GM13976 (cell line): ENCODE data around the gene FKBP11.

ENCODE experiments used
- DNase-seq: peaks from one replicate; pipeline ENCODE4 v3.0.0; 2012; ENCODE audit warnings: low spot score
- CTCF ChIP-seq: IDR thresholded peaks from 2 replicates; pipeline ENCODE4 v1.5.1; 2012; ENCODE audit warnings: borderline replicate concordance, mild to moderate bottlenecking; ENCODE audit not compliant: insufficient read depth; ENCODE audit errors: extremely low read depth, missing control alignments, control extremely low read depth
- in situ Hi-C: fragments of 300-500 bp; cut with MboI; formaldehyde crosslinking; loops from one replicate; pipeline ENCODE4 v1.12.0; 2022; ENCODE audit warnings: low sequenced_read_pairs, mixed read lengths, inconsistent platforms; ENCODE audit not compliant: unreplicated experiment

The FKBP11 gene

GRCh38 chr12:48961801-48962200 lies 36.5 kb upstream of the FKBP11 start:
- no peak for DNase-seq
- in situ Hi-C loops, result no loop called here
- TF ChIP-seq CTCF, result no peak

- in situ Hi-C loops, result no loop called here
- TF ChIP-seq CTCF, result no peak
- no peak for DNase-seq
Measured at GRCh38 chr12:48961331-48961730, 36.0 kb upstream of the FKBP11 start.

- no peak for TF ChIP-seq CTCF
- in situ Hi-C loops, result no loop called here
- no peak for DNase-seq
Measured at GRCh38 chr12:48960834-48961233, 35.5 kb upstream of the FKBP11 start.

GRCh38 chr12:48958049-48958388 lies 32.7 kb upstream of the FKBP11 start:
- DNase-seq, result no peak
- in situ Hi-C loops, result no loop called here
- TF ChIP-seq CTCF, result no peak

- TF ChIP-seq CTCF, result no peak
- peak; percentile 98 for DNase-seq
- in situ Hi-C loops, result no loop called here
Measured at GRCh38 chr12:48957141-48958048, 32.1 kb upstream of the FKBP11 start, which contains the start of gene ARF3. TSS of gene ARF3 (minus strand) at chr12:48957487. CDS start at chr12:48941095, 16,392 bp downstream.

GRCh38 chr12:48956279-48957140 lies 31.2 kb upstream of the FKBP11 start:
- no peak for TF ChIP-seq CTCF
- in situ Hi-C loops, result no loop called here
- DNase-seq, result peak; percentile 67
